KOPT-K1 (cell line): ENCODE results near the gene KCNQ1.

Experiments used
- H3K27ac ChIP-seq: fragments of 200-600 bp; sonication (generic); 2 replicates; pipeline ENCODE4 v1.5.1; 2016; ENCODE audit warnings: antibody characterized with exemption, mild to moderate bottlenecking, low read depth, low read length; ENCODE audit not compliant: poor library complexity, severe bottlenecking
- H3K36me3 ChIP-seq: fragments of 200-600 bp; sonication (generic); 2 replicates; pipeline ENCODE4 v1.5.1; 2017; ENCODE audit warnings: antibody characterized with exemption, mild to moderate bottlenecking, low read length, moderate library complexity; ENCODE audit not compliant: insufficient read depth
- H3K9me3 ChIP-seq: fragments of 200-600 bp; sonication (generic); 2 replicates; pipeline ENCODE4 v1.5.1; 2017; ENCODE audit warnings: antibody characterized with exemption, low read length, mild to moderate bottlenecking; ENCODE audit not compliant: insufficient read depth, poor library complexity, severe bottlenecking

KCNQ1 gene

DNA sequence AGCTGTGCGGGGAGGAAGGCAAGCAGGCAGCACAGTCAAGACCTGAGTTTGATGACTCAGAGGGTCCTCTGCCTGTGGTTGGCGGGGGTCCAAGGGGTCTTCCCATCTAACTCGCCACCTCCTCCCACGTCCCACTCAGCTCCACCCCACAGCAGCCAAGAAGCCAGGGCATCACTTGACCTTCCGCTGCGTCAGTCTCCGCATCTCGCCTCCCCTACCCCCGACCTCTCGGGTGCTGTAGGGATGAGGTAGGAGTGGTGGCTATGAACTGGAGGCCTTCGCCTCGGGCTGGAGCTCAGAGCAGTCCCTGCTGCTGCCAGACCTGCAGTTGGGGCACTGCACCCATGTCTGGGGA is 350.1 kb downstream of the KCNQ1 start:
- no peak overlapping the region for H3K27ac ChIP-seq
- no peaks in the 10 kb centered on the region for H3K36me3 ChIP-seq
- H3K9me3 ChIP-seq, result peaks cover 3% of the 10 kb centered on the region

DNA sequence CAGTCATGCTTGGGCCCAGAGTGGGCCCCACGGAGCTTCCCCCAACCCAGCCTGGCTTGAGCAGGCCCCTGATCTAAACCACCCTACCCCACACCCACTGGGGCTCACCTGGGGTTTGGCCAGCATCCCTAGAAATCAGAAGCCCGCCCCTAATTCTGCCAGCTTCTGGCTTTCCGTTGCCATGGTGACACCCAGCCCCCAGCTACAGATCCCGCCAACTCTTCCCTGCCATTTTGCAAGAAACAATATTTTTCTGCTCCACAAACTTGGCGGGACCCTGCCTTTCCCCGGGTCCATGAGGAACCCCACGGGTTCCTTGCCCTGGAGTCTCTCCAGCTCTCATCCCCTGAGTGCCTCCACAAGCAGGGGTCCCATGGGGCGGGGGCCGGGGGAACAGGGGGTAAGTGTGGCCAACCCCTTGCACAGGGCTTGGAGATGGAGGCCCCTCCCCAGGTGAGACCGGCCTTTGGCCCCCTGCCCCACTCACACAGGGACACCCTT is 350.7 kb downstream of the KCNQ1 start:
- H3K9me3 ChIP-seq, result peaks cover 3% of the 10 kb centered on the region
- no peaks in the 10 kb centered on the region for H3K36me3 ChIP-seq
- H3K27ac ChIP-seq, result no peak overlapping the region

DNA sequence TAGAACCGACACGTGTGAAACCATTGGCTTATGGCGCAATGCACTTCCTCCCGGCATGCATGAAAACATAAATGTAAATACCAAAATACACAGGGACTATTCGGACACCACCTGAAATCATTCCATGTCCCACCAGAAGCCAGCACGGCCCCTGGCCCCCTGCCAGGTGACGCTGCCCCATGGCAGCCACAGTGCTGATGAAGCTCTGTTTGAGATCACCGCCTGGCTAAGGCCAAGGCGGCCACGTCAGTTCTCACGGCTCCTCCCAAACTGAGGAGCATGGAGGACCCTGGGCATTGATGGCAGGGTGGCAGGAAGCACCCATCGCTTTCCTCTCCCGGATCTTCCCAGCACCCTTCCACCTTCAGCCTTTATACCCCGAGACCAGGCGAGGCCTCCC is 351.3 kb downstream of the KCNQ1 start:
- Histone ChIP-seq H3K9me3 (peaks cover 3% of the 10 kb centered on the region), H3K36me3 (no peaks in the 10 kb centered on the region), H3K27ac (no peak overlapping the region)

- H3K27ac ChIP-seq, result no peak overlapping the region
- H3K9me3 ChIP-seq, result peaks cover 3% of the 10 kb centered on the region
- no peaks in the 10 kb centered on the region for H3K36me3 ChIP-seq
Observed at GRCh38 chr11:2796508-2797113, 351.8 kb downstream of the KCNQ1 start.

DNA sequence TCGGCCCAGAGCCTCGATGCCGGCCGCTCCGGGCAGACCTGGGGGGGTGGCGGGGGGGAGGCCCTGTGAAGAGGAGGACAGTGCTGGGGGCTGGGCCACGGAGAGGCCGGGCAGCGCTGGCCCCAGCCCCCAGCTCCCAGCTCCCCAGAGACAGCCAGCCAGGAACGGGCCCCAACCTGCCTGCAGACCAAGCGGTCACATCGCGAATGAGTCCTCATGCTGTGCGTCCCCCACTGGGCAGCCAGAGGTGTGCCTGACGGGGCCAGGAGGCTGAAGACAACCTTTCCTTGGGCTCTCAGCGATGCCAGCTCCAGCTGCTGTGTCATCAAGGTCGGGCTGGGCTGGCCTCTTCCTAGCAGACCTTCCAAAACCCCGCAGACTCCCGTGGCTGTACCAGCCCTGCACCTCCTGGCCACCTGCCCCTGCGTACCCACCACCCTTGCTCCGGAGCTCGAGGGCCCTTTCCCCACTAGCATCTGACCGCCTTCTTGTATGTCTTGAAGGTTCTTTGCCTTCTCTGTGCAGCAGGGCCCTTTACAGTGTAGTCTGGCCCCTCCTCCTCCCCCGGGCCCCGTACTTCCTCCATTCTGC is 352.4 kb downstream of the KCNQ1 start:
- Histone ChIP-seq H3K9me3 (peaks cover 3% of the 10 kb centered on the region), H3K27ac (no peak overlapping the region), H3K36me3 (no peaks in the 10 kb centered on the region)

- H3K36me3 ChIP-seq, result no peaks in the 10 kb centered on the region
- peaks cover 3% of the 10 kb centered on the region for H3K9me3 ChIP-seq
- H3K27ac ChIP-seq, result no peak overlapping the region
Observed at GRCh38 chr11:2797741-2798361, 353.0 kb downstream of the KCNQ1 start.

DNA sequence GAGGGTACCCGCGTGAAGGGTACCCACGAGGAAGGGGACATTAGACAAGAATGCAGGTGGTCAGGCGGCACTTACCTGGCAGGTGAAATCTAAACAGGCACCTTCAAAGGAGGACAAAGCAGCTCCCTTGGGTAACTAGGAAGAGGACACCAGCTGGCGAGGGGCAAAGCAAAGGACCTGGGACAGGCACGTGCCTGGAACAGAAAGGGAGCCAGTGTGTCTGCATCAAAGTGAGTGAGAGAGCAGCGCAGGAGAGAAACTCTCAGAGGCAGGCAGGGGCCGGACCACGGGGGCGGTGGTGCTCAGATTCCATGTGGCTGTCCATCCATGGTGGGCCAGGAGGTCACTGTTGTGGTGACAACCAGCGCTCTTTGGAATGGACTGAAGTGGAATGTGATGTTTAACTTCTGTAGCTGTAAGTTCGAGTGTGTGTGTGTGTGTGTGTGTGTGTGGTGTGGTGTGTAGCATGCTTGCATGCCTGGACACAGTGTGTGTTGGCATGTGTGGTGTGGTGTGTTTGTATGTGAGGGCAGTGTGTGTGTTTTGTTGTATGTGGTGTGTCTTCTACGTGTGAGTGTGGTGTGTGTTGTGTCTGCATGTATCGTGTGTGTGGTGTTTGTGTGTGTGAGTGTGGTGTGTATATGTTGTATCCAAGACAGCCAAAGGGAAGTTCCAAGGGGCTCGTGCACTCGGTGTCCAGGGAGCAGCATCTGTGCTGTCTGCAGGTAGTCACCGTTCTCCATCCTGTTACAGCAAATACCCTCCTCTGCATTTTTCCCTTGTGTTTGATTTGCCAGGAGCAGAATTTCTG is 354.3 kb downstream of the KCNQ1 start:
- H3K27ac ChIP-seq, result no peak overlapping the region
- peaks cover 3% of the 10 kb centered on the region for H3K9me3 ChIP-seq
- no peaks in the 10 kb centered on the region for H3K36me3 ChIP-seq

- Histone ChIP-seq H3K36me3 (no peaks in the 10 kb centered on the region), H3K9me3 (peaks cover 3% of the 10 kb centered on the region), H3K27ac (no peak overlapping the region)
Observed at GRCh38 chr11:2799881-2800654, 355.3 kb downstream of the KCNQ1 start.

- Histone ChIP-seq H3K27ac (no peak overlapping the region), H3K36me3 (no peaks in the 10 kb centered on the region), H3K9me3 (peaks cover 3% of the 10 kb centered on the region)
Observed at GRCh38 chr11:2800655-2801531, 356.1 kb downstream of the KCNQ1 start.

- no peak overlapping the region for H3K27ac ChIP-seq
- peaks cover 3% of the 10 kb centered on the region for H3K9me3 ChIP-seq
- H3K36me3 ChIP-seq, result no peaks in the 10 kb centered on the region
Observed at GRCh38 chr11:2801711-2802388, 357.0 kb downstream of the KCNQ1 start.

GRCh38 chr11:2802389-2803185 is 357.8 kb downstream of the KCNQ1 start:
- H3K27ac ChIP-seq, result no peak overlapping the region
- H3K36me3 ChIP-seq, result no peaks in the 10 kb centered on the region

DNA sequence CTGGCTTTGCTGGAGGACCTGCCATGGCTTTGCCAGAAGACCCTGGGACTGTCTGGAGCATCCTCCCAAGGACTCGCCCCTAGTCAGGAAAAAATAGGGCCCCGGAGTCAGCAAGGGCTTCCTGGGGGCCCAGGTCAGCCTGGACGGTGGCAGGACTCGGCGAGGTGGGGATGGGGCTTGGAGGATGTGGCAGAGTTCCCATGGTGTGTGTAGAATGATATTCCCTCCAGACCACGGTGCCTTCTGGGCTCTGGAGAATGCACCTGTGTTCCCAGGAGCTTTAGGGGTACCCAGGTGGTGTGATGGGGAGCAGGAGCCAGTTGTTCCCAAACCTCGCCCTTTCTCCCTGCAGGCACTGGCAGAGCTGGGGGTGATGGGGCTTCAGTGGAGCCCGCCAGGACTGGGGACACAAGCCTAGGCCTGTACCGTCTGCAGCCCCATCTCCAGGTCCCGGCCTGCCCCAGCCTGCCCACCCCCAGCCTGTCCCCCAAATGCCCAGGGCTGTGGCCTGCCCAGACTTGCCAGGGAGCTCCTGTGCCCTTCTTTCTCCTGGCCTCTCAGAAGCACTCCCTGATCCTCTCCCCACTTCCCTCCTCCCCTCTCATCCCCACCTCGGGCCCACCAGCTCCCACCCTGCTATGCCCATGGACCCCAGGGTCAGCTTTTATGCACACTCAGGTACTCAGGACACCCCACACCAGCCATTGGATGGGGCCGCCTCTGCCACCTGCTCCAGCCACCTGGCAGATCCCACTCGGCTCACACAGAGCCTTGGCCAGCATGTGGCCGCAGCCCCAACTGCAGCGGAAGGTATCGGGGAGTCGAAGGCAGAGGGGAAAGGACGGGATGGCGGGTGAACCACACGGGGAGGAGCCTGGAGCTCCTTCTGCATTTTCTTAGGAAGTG is 358.6 kb downstream of the KCNQ1 start:
- Histone ChIP-seq H3K36me3 (no peaks in the 10 kb centered on the region), H3K27ac (no peak overlapping the region), H3K9me3 (peaks cover 3% of the 10 kb centered on the region)

More at GRCh38 chr11:2802389-2803185, 357.8 kb downstream of the KCNQ1 start:
- peaks cover 3% of the 10 kb centered on the region for H3K9me3 ChIP-seq
